Measurements from ENCODE around the gene NOL4L. TPM values are rescaled to one million over a fixed set of nuclear protein-coding genes. Genes with fewer than 3 reads are reported as not detected.
"Not testable (repeated sequence)": the region's sequence is repeated elsewhere in the genome, so short reads cannot be mapped to it uniquely, and the experiment has no call there.

Gene NOL4L
- total RNA-seq, 1 experiment from 2014 or later = 7.5 TPM

DNA sequence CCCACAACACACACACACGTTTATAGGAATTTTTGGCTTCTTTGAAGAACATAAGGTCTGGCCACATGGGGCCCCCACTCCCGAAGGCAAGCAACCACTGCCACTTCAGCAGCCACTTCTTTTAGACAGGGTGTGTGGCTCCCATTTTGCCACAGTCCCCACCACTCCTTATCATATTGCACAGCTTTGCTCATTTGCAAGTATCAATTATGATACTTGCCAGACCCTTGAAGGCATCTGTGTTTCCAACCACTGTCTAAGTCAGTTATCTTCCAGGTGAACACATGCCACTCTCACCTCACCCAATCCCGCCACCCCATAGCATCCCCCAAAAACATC, 73.1 kb downstream of the NOL4L start:
- DNase-seq (ENCODE audit: extremely low read depth, low read depth) = no peak

DNA sequence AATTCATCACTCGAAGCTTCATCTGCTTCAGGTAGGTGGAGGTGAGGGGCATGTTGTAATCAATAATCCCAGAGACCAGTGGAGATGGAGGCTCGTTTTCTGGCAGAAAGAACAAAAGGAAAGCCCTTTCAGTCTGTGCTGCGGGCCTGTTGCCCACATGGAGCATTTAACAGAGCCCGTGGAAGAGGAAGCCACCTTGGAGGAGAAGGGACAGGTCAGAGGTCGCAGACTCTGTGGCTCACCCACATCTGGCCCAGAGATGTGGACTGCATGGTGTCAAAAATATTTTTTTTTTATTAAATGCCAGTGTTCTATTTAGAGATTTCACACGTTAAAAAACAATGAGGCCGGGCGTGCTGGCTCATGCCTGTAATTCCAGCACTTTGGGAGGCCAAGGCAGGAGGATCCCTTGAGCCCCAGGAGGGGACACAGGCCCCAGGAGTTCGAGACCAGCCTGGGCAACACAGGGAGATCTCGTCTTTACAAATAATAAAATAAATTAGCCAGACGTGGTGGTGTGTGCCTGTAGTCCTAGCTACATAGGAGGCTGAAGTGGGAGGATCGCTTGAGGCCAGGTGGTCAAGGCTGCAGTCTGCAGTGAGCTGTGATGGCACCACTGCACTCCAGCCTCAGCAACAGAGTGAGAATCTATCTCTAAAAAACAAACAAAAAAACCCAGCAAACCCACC, 73.6 kb downstream of the NOL4L start:
- no peak for DNase-seq (ENCODE audit: extremely low read depth, low read depth)

DNA sequence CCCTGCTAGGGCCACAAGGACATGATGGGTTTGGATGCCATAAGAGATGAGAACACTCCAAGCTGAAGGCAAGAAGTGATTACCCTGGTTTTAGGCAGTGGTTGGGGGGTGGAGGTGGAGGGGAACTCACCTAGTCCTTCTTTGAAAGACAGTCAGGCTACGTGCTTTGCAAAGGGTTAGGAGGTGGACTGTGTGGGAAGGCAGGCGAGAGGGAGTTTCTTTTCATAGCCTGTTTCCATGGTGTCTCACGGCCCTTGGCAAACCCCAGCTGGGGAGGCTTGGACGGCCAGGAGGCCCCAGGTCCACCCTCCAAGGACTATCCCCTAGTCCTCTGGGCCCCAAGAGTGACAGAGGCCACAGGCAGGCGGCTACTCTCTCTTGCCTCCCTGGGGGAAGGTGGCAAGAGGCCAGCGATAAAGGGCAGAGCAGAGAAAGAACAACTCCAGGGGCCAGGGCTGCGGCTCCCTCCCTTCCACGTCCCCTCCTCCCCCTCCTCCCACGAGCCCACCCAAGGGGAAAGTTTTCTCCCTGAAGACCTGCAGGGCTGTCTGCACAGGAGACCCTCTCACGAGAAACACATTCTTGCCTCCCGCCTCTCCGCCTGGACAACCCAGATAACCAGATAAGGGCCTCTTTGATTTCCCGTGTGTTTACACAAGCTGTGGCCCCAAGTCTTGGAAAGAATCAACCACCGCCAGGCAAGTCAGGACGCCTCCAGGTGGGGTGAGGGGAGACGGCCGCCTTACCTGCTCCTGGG, 74.4 kb downstream of the NOL4L start:
- no peak for DNase-seq (ENCODE audit: extremely low read depth, low read depth)

DNA sequence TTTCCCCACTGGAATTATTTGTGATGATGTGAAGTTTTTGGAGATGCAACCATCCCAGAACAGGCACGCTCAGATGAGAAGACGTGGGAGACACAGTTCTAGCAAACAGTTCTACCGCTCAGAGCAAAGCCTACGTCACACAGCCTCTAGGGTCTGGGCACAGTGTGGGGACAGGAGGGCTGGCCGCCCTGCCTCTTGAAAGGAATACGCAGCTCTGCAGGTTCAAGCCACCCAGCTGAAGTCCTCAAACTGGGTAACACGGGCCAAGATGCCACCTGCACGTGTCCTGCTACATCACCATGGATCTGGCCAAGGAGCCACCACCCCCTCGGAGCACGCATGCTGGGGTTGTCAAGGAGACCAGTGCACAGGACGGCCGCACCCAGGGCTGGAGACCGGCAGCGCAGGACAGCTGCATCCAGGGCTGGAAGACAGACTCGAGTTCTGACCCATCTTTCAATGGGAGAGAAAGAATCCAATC, 75.0 kb downstream of the NOL4L start:
- no peak for DNase-seq (ENCODE audit: extremely low read depth, low read depth)

DNA sequence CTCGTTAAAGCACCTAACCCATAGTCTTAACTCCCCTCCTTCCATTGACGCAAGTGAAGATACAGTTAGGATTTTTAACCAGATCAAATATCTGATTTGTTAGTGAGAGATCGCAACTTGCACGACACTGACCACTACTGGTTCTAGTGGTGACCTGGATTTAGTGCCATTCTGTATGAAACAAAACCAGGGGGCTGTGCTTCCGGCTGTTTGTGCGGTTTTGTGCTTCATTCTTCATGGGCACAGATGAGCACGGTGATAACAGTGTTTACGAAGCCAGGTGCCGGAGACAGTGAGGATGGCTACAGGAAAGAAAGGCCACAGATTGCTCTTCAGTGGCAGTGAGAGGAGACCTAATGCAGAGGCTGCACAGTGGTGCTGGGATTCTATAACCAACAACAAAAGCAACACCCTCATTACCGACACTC, 75.5 kb downstream of the NOL4L start:
- DNase-seq (ENCODE audit: extremely low read depth, low read depth) = no peak

DNA sequence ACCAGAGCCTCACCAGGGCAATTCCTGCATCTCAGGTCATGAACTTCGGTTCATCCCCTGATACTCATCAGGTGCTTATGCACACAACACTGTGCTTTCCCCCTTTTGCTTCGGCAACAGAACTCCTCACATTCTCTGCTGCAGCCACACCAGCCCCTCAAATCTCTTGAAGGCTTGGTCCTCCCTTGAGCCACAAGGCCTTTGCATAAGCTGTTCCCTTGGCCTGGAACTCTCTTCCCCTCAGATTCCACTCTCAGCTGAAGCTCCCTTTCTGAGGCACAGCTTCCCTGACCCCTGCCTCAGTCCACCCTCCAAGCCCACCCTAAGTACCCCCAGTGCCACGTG, 76.4 kb downstream of the NOL4L start:
- DNase-seq (ENCODE audit: extremely low read depth, low read depth) = no peak

DNA sequence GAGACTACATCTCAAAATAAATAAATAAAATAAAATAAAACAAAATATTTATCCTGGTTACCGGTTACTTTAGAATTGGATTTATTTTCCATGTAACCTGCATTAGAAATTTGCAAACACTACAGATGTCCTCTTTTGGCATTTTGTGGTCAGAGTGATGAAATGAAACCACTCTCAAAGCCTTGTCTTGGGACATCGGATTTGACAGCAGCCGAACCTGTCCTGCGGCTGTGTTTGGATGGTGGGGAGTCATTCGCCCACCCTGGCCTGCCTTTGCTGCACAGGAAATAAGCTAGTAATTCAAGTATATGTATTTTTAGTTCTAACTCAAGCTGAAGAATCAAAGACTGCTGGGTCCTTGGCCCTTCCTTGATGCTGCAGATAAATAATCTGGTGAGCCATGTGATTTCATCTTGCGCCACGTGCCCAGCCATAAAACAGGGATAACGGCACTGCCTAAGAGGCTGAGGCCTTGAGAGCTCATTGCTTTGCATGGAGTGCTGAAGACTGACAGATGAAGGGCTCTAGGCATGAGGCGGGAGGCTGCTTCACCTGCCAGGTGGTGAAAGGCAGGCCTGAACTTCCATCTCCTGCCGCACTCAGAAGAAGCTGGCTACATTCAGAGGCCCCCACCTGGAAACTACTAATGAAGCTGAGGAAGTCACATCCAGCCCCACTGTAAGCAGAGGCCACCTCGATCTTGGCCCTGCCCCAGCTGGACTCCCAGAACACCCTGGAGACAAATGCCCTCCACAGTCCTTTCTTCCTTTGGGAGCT, 76.9 kb downstream of the NOL4L start:
- no peak for DNase-seq (ENCODE audit: extremely low read depth, low read depth)

DNA sequence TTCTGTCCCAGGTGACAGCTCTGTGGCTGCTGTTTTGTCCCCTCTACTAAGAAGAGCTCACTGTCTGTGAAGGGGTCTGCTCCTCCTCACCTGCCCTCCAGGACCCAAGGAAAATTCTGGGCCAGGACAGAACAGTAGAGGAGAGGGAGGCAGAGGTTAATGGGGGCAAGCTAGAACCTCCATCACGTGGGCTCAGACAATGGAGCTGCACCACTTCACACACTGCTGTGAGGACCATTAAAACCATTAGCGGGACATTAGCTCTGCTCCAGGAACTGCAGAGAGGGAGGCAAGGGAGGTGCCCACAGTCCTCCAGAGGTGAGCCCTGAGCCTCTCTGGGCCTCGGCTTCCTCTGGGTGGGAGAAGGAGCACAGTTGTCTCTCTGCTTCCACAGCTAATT, 78.4 kb downstream of the NOL4L start:
- DNase-seq (ENCODE audit: extremely low read depth, low read depth) = no peak

DNA sequence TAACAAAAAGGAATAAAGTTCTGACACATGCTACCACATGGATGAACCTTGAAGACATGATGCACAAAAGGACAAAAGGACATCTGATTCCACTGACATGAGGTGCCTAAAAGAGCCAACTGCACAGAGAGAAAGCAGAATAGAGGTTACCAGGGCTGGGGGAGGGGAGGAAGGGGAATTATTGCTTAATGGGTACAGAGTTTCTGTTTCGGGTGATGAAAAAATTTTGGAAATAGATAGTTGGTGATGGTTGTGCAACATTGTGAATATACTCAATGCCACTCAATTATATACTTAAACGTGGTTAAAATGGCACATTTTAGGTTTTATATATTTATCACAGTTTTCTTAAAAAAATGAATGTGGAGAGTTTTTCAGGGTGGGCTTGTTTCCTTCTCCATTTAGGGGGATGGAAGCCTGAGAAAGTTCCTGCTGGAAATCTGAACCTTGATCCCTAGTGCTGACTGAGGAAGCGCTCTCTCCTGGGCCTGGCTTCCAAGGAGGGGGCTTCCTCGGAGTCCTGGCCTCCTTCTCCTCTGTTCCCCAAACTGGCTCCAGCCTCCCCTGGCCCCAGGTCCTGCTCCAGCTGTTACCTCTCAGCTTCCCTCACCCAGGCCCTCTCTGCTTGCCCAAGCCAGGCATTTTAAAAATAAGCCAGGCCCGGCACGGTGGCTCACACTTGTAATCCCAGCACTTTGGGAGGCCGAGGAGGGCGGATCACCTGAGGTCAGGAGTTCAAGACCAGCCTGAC, 79.2 kb downstream of the NOL4L start:
- DNase-seq (ENCODE audit: extremely low read depth, low read depth) = no peak

DNA sequence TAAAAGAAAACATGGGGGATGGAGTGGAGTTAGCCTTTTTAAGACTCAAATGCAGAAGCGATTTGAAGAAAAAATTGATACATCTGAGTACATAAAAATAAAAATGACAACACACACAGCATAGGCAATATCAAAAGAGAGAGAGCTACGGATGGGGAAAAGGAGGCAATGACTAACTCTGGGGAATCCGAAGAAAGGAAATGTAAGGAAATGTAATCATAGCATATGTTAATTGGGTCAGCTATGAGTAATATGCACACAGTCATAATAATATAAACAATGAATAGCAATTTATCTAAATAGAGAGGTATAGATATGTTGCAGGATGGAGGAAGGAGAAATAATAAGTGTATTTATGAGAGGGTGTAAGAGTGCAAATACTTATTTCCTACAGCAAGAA, 83.4 kb downstream of the NOL4L start:
- DNase-seq (ENCODE audit: extremely low read depth, low read depth) = no peak

DNA sequence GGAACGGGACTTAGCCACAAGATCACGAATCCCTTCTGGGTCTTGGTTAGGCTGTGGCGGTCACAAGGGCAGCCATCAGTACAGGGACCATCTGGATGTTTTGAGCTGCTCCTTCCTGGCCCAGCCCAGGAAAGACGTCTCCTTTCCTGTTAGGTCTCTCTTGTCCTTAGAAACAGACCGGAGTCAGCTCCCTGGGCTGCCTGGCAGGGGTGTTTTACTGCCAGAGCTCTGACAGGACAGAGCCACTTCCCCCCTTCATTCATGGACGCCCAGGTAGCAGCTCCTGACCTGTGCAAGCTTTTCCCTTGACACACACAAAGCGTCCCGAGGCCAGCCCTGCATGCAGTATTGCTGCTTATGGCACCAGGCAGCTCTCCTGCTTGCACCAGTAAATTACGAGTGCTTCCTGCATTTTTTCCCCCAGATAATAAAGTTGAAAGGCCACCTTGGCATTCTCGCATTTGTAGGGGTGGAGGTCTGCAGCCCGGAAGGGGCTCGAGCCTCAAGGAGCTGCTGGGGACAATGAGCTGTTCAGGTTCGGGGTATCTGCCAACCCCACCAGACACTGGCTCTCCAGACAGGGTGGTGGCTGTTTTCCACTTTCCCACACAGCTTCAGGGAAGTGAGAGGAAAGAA, 87.4 kb downstream of the NOL4L start:
- no peak for DNase-seq (ENCODE audit: extremely low read depth, low read depth)

DNA sequence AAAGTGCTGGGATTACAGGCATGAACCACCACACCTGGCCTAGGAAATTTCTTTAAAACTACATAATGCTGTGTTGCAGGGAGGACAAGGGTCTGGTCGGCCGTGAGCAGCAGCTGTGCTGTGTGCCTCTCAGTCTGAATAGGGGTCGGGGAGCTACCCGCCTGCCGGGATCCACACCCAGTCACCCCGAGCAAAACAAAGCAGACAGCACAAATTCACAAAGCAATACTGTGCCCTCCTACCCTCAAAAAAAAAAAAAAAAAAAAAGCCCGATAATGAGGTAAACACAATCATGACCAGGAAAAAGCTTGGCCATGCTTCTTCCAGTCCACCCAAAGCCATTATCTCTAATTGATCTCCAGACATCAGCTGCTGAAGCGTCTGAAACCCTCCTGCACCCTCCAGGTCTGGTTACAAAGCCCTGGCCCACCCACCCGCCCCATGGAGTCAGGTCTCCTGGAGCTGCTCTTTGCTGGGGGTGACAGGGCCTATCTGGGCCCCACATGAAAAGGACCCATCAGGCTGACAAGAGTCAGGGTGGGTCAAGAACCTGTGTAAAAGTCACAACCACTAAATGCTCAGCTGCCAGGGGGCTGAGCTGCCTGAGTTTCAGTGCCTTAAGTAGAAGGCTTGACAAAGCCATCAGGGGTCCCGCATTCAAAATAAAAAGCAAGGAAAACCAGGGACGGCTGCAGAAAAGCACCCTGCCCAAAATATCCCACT, 88.2 kb downstream of the NOL4L start:
- DNase-seq (ENCODE audit: extremely low read depth, low read depth) = no peak

DNA sequence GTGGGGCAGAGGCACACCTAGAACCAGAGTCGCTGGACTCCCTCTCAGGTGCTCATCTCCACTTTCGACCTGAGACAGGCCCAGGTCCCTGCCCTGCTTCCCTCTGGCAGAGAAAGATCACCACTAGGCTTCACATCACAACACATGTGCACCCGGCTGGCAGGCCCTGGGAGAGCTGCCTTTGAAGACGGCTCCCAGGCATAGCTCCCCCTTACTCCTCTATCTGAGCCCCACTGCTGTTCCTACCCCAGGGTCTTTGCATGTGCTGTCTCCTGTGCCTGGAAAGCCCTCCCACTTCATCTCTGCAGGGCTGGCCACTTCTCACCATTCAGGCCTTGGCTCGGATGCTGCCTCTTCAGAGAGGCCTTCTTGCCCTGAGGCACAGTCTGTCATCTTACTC, 89.2 kb downstream of the NOL4L start:
- DNase-seq (ENCODE audit: extremely low read depth, low read depth) = no peak

DNA sequence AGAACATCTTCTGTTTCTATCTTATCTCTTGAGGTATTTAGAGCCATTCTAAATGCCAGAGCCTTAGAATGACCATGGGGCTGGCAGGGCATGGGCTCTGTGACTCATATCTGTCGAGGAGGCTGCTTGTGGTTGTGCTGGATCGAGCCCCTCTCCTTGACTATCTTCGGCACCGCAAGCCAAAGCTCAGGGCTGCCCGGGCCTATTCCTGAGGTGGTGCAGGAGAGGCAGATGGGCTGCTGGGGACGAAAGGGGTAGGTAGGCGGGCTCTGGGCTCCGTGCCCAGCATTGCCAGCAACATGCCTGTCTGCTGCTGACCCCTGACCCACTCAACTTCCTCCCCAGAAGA, 89.9 kb downstream of the NOL4L start:
- no peak for DNase-seq (ENCODE audit: extremely low read depth, low read depth)

DNA sequence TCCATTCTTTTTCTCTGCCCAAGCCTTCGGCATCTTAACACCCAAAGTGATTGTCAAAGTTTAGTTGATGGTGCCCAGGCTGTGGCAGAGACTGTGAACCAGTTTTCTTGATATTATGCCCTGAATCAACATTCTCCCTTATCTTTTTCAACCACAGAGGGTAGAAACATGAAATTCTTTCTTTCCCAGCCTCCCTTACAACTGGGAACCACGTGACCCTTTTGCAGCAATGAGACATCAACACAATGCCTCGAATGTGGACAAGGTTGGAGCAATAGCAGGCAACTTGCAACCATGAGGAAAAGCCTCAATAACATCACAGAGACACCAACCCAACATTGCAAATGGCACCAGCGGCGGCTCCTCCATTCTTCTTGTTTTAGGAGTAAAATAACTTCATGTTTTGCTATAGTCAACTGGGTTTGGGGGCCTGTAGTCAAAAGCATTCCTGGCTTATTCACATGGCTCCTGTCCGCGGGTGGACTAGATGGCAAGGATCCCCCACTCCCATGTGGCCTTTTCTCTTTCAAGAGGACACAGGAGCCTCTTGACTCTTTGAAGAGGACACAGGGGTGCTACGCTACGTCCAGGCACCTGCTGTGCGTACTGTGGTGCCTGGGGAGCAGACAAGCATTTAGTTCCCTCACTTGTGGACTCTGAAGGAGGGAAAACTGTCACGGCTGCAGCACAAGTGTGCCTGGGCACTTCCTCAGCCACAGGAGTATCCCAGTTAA, 90.5 kb downstream of the NOL4L start:
- no peak for DNase-seq (ENCODE audit: extremely low read depth, low read depth)

DNA sequence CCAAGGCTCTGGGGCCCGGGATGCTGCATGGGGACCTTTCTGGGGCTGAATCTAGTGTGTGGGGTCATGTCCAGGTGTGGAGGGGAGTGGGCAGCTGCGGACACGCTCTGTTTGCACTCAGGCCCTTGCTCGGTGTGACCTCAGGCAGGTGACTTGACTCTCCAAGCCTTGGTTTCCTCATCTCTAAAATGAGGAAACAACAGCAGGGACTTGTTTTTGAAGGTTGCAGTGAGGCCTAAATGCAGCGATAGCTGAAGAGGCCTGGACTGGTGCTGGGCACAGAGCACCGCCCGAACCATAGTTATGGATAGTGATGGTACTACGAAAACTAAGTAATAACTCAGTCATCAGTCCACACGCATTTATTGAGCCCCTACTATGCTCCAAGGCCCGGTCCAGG, 91.8 kb downstream of the NOL4L start:
- no peak for DNase-seq (ENCODE audit: extremely low read depth, low read depth)

DNA sequence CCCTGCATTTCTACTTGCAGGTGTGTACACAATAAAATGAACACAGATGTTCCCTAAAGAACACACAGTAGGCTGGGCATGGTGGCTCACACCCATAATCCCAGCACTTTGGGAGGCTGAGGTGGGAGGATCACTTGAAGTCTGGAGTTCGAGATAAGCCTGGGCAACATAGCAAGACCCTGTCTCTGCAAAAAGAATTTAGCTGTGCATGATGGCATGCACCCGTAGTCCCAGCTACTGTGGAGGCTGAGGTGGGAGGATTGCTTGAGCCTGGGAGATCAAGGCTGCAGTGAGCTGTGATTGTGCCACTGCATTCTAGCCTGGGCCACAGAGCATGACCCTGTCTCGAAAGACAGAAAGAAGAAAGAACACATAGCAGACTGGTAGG, 93.4 kb downstream of the NOL4L start:
- not testable (repeated sequence) for DNase-seq (ENCODE audit: extremely low read depth, low read depth)

DNA sequence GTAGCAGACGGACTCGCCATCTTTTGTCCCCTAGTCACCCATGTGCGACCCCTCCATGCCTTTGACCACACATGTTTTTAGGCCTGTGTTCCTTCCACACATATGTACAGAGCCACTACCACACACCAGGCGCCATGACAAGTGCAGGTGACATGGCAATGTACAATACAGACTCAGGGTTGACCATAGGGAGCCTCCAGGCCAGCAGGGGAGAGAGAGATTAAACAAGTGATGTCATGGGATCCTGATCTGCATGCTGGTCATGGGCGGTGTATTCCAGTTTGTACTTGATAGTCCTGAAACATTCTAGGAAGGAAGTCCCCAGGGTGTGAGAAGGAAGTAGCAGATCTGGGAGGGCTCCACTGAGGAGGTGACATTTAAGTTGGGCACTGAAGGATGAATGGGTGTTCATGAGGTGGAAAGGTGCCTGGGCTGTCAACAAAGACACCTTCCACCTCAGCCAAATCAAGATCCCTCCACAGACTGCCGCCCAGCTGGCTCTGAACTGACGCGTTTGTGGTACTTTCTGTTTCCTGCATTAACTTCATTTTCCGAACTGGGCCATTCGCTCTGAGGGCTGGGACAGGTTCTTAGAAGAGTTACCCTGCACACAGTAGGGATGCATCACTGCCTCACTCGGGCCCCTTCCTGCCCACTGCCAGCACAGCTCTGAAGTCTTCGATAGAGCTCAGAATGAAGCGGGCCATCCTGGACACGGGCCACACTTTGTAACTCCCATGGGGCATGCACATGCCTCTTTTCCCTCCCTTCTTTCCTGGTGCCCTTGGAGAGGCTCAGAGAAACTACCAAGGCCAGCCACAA, 94.0 kb downstream of the NOL4L start:
- DNase-seq (ENCODE audit: extremely low read depth, low read depth) = no peak

Data from NCI-H460 (cell line).